ENCODE results near the gene SKA1.

DNA sequence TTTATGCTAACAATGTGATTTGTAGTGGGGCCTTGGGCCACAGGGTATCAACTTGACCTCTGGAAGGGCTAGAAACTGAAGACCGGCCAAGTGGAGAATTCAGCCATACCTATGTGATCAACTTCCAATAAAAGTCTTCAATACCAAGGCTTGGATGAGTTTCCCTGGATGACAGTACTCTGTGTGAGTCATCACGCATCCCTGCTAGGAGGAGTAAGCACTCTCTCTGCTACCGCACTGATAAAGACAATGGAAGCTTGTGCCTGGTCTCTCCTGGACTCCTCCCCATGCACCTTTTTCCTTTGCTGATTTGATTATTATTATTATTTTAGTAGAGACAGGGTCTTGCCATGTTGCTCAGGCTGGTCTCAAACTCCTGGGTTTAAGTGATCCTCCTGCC, 58.1 kb downstream of the SKA1 start:
- no peak for TF ChIP-seq FOXK2 (IDR thresholded peaks at IDR 0.05)
- no peak for TF ChIP-seq SP1 (IDR thresholded peaks at IDR 0.05)
- no peak for TF ChIP-seq BHLHE40 (IDR thresholded peaks at IDR 0.05; ENCODE audit: borderline replicate concordance)
- TF ChIP-seq FOXA1 (IDR thresholded peaks at IDR 0.05) = no peak
- TF ChIP-seq NFRKB (IDR thresholded peaks at IDR 0.05) = no peak
- TF ChIP-seq, protein P1, sequence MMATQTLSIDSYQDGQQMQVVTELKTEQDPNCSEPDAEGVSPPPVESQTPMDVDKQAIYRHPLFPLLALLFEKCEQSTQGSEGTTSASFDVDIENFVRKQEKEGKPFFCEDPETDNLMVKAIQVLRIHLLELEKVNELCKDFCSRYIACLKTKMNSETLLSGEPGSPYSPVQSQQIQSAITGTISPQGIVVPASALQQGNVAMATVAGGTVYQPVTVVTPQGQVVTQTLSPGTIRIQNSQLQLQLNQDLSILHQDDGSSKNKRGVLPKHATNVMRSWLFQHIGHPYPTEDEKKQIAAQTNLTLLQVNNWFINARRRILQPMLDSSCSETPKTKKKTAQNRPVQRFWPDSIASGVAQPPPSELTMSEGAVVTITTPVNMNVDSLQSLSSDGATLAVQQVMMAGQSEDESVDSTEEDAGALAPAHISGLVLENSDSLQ (IDR thresholded peaks at IDR 0.05) = no peak
- no peak for TF ChIP-seq LEF1 (IDR thresholded peaks at IDR 0.05; ENCODE audit: borderline replicate concordance)
- no peak for TF ChIP-seq L3MBTL2 (conservative IDR thresholded peaks at IDR 0.05)
- TF ChIP-seq ZNF384 (IDR thresholded peaks at IDR 0.05) = no peak
- no peak for TF ChIP-seq HDGF (IDR thresholded peaks at IDR 0.05; ENCODE audit: borderline replicate concordance)
- no peak for TF ChIP-seq ARNT (IDR thresholded peaks at IDR 0.05)
- TF ChIP-seq CTBP1 (IDR thresholded peaks at IDR 0.05; ENCODE audit: borderline replicate concordance) = no peak
- TF ChIP-seq FOXM1 (IDR thresholded peaks at IDR 0.05; ENCODE audit: borderline replicate concordance) = no peak
